ENCODE results near the gene RIPK4.

The RIPK4 gene

DNA sequence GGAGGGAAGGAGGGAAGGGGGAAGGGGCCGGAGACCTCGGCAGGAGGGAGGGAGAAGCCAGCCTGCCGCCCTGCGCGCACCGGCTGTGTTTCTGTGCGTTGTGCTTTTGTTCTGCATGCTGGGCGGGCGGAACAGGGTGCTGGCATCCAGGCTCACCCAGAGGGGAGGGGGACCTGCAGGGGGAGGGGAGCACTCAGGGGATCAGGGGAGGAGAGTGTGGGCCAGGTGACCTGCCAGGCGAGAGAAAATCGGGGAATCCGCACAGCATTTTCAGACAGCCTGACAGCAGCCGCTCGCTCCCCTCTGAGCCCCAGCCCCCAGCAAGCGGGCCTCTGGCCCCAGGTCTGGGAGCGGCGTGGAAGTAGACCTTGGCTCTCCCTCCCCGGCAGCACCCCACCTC lies 54.7 kb downstream of the RIPK4 start:
- in situ Hi-C loops (cut with HindIII; ENCODE audit: low sequenced_read_pairs): no loop called here
- no peak for TF ChIP-seq CTCF (IDR thresholded peaks at IDR 0.05; ENCODE audit: low read depth, low read length)
- H3K4me3 ChIP-seq (ENCODE audit: low read depth, low read length): no peak overlapping the region
- no peak for DNase-seq (ENCODE audit: low read depth, low spot score)

DNA sequence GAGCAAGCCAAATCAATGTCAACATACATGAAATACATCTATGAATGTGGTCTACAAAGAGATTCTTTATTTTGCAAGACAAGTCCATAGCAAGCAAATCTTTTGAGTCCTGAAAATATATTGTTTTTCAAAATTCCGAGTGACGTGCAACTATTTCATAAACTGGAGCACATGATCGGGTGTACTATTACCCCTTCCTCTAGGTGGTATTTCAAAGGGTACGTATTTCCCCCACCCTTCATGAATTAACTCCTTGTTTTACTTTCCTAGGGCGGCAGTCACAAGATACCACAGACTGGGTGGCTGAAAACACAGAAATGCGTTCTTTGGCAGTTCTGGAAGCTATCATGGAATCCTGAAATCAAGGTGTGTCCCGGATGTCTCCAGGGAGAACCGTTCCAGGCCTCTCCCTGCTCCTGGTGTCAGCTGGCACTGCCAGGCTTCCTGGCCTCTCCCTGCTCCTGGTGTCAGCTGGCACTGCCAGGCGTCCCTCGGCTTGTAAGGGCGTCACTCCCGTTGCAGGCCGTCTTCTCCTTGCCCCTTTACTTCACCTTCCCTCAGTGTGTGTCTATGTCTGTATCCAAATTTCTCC lies 55.3 kb downstream of the RIPK4 start:
- no peak for DNase-seq (ENCODE audit: low read depth, low spot score)
- H3K4me3 ChIP-seq (ENCODE audit: low read depth, low read length): no peak overlapping the region
- in situ Hi-C loops (cut with HindIII; ENCODE audit: low sequenced_read_pairs): no loop called here
- TF ChIP-seq CTCF (IDR thresholded peaks at IDR 0.05; ENCODE audit: low read depth, low read length): no peak

- no peak for TF ChIP-seq CTCF (IDR thresholded peaks at IDR 0.05; ENCODE audit: low read depth, low read length)
- H3K4me3 ChIP-seq (ENCODE audit: low read depth, low read length): no peak overlapping the region
- DNase-seq (ENCODE audit: low read depth, low spot score): no peak
- in situ Hi-C loops (cut with HindIII; ENCODE audit: low sequenced_read_pairs): no loop called here
These were observed 56.1 kb downstream of the RIPK4 start for GRCh38 chr21:41710823-41711160.

DNA sequence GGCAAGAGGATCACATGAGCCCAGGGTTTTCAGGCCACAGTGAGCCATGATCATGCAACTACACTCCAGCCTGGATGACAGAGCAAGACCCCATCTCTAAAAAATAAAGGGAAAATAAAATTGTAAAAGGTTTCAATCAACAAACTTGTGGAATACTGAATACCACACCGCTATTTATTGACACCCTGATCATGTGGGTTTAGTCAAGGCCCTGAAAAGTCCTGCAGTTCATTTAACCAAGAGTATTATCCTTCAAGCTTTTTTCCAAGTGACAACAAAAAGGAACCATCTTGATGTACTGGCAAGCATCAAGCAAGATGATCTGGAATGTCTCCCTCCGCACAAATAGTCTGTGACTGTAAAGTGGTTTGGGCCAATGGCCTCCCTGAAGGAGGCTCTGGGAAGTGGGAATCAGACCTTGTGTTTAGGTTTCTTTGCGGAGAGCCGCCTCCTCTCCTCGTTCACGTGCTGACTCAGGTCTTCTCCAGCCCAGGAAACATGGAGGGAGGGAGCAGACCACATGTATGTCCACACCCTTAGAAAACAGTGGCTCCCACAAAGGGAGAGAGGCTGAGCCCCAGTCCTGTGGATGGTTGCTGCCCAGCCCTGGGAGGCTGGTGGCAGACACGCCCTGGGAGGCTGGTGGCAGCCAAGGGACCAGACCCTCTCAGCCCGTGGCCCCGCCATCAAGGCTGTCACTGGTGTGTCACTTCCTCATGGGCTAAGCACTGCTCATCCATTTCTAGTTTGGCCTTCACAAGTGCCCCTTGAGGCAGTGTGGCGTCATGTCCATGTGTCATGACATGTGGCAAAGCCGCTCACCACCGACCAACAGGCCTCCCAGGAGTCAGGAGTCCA lies 56.7 kb downstream of the RIPK4 start:
- no peak for DNase-seq (ENCODE audit: low read depth, low spot score)
- in situ Hi-C loops (cut with HindIII; ENCODE audit: low sequenced_read_pairs): no loop called here
- no peak for TF ChIP-seq CTCF (IDR thresholded peaks at IDR 0.05; ENCODE audit: low read depth, low read length)
- no peak overlapping the region for H3K4me3 ChIP-seq (ENCODE audit: low read depth, low read length)

DNA sequence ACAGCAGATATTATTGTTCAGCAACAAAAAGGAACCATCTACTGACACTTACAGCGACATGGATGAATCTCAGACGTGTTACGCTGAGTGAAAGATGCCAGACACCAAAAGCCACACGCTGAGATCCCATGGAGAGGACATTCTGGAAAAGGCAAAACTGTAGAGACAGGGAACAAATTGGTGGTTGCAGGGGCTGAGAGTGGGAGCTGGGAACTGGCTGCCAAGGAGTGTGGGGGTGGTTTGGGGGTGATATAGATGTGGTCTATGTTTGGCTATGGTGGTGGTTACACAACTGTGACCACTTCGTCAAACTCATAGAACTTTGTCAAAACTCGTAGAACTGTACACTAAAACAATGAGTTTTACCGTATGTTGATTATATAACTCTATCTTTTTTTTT lies 57.7 kb downstream of the RIPK4 start:
- no peak for DNase-seq (ENCODE audit: low read depth, low spot score)
- H3K4me3 ChIP-seq (ENCODE audit: low read depth, low read length): no peak overlapping the region
- no peak for TF ChIP-seq CTCF (IDR thresholded peaks at IDR 0.05; ENCODE audit: low read depth, low read length)
- in situ Hi-C loops (cut with HindIII; ENCODE audit: low sequenced_read_pairs): no loop called here

DNA sequence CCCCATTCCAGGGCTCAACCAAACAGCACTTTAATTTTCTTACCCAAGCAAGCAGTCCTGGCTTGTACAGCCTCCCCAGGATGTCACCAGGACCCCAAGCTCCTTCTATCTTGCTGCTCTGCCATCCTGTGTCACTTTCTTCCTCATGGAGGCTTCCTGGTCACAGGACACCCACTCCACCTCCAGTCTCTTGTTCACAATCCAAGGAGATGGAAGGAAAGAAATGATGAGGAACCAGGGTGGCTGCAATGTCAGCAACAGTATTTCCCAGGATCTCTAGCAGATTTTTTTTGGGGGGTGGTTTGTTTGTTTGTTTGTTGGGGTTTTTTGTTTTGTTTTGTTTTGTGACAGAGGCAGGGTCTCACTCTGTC lies 58.9 kb downstream of the RIPK4 start:
- no peak for DNase-seq (ENCODE audit: low read depth, low spot score)
- no peak for TF ChIP-seq CTCF (IDR thresholded peaks at IDR 0.05; ENCODE audit: low read depth, low read length)
- in situ Hi-C loops (cut with HindIII; ENCODE audit: low sequenced_read_pairs): no loop called here
- H3K4me3 ChIP-seq (ENCODE audit: low read depth, low read length): no peak overlapping the region

All from astrocyte of the spinal cord (primary cell).